PC-9 (cell line): ENCODE data around the gene SH3RF2. TPM values are rescaled to one million over a fixed set of nuclear protein-coding genes. Genes with fewer than 3 reads are reported as not detected.

Source experiments
- BruUV-seq: library from RNA; stranded (reverse); fragments of 400-500 nt; replicated peaks from 2 replicates; lab custom pipeline; 2021; lab: Mats Ljungman, UMichigan
- CTCF ChIA-PET: fragments of 300-600 bp; sonication (Branson Sonifier 250); formaldehyde crosslinking; loops from one replicate; lab custom pipeline; 2022; ENCODE audit warnings: antibody characterized with exemption; lab: Charles Lee
- POLR2A ChIA-PET: fragments of 300-600 bp; sonication (Branson Sonifier 250); formaldehyde crosslinking; loops from one replicate; lab custom pipeline; 2022; ENCODE audit warnings: antibody characterized with exemption; ENCODE audit not compliant: unreplicated experiment; lab: Charles Lee
- DNase-seq, 2 experiments: peaks; one replicate each; pipeline versions ENCODE4 v3.0.0 to v3.0.0-alpha.2; 2015 to 2022; ENCODE audit warnings: mixed read lengths in 1 of 2
- H2AFZ ChIP-seq: fragments of 200-600 bp; sonication (generic); 2 replicates; pipeline ENCODE4 v1.8.1; 2017; ENCODE audit warnings: antibody characterized with exemption
- H3F3A ChIP-seq: fragments of 200-600 bp; sonication (generic); 2 replicates; pipeline ENCODE4 v1.8.1; 2017; ENCODE audit warnings: antibody characterized with exemption, mild to moderate bottlenecking, low read depth; ENCODE audit not compliant: insufficient read depth
- H3K27ac ChIP-seq: fragments of 200-600 bp; sonication (generic); 2 replicates; pipeline ENCODE4 v1.6.1; 2016; ENCODE audit warnings: mixed run types
- H3K27me3 ChIP-seq: fragments of 200-600 bp; sonication (generic); 2 replicates; pipeline ENCODE4 v1.6.1; 2016; ENCODE audit warnings: low read depth, mixed run types; ENCODE audit not compliant: insufficient read depth
- H3K36me3 ChIP-seq: fragments of 200-600 bp; sonication (generic); 2 replicates; pipeline ENCODE4 v1.6.1; 2016; ENCODE audit warnings: low read depth, mixed run types
- H3K4me1 ChIP-seq: fragments of 200-600 bp; sonication (generic); replicated peaks from 2 replicates; pipeline ENCODE4 v1.6.1; 2016; ENCODE audit warnings: mixed run types; ENCODE audit not compliant: insufficient read depth
- H3K4me2 ChIP-seq: fragments of 200-600 bp; sonication (generic); 2 replicates; pipeline ENCODE4 v1.6.1; 2017; ENCODE audit warnings: mixed run types
- H3K4me3 ChIP-seq: fragments of 200-600 bp; sonication (generic); 2 replicates; pipeline ENCODE4 v1.6.1; 2016; ENCODE audit warnings: mixed run types
- H3K79me2 ChIP-seq: fragments of 200-600 bp; sonication (generic); 2 replicates; pipeline ENCODE4 v1.6.1; 2017; ENCODE audit warnings: low read depth, mixed run types
- H3K9me2 ChIP-seq: fragments of 200-600 bp; sonication (generic); 2 replicates; pipeline ENCODE4 v1.8.1; 2017; ENCODE audit warnings: mild to moderate bottlenecking; ENCODE audit not compliant: insufficient read depth
- H3K9me3 ChIP-seq: fragments of 200-600 bp; sonication (generic); 2 replicates; pipeline ENCODE4 v1.8.1; 2016; ENCODE audit warnings: low read depth; ENCODE audit not compliant: insufficient read depth
- H4K20me1 ChIP-seq: fragments of 200-600 bp; sonication (generic); 2 replicates; pipeline ENCODE4 v1.8.1; 2017; ENCODE audit not compliant: insufficient read depth
- EZH2 ChIP-seq: fragments of 200-600 bp; sonication (generic); IDR thresholded peaks from 2 replicates; pipeline ENCODE4 v1.8.0; 2017; ENCODE audit warnings: antibody characterized with exemption, low read depth
- intact Hi-C: fragments of 100-400 bp; cut with micrococcal nuclease; formaldehyde crosslinking; loops from one replicate; pipeline ENCODE4 v1.10.0; 2022; ENCODE audit not compliant: unreplicated experiment
- total RNA-seq: library from RNA; stranded (reverse); gene quantifications from 2 replicates; pipeline ENCODE4 v1.2.3, GENCODE V29; 2021
- TF ChIP-seq, protein P1 (sequence below): fragments of 200-600 bp; sonication (generic); conservative IDR thresholded peaks from 2 replicates; pipeline ENCODE4 v1.6.1; 2017; ENCODE audit warnings: mixed run types, antibody characterized with exemption, mild to moderate bottlenecking, moderate library complexity

Gene SH3RF2
- total RNA-seq, 1 experiment from 2014 or later, result 37.2 TPM

DNA sequence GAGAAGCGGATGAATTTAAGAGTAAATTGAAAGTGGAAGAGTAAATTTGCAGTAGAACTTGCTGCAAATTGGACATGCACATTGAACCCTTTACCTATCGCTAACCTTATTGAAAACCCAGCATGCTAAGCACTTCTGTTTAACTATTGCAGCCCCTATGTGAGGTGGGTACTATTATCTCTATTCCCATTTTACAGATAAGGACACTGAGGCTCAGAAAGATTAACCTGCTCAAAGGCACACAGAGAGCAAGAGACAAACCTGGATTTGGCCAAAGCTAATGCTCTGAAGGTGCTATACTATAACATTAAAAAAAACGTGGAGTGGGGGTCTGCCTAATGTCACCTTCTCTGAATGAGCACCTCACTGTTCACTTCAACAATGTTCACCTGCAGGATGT is 21.0 kb downstream of the SH3RF2 start:
- Histone ChIP-seq H3K9me2 (no peaks in the 10 kb centered on the region), H3K4me1 (peaks cover 27% of the 10 kb centered on the region), H3K9me3 (no peaks in the 10 kb centered on the region), H2AFZ (no peak overlapping the region), H3K4me3 (no peak overlapping the region), H3F3A (peaks cover 25% of the 10 kb centered on the region), H3K36me3 (no peaks in the 10 kb centered on the region), H3K4me2 (no peak overlapping the region), H3K27me3 (no peaks in the 10 kb centered on the region), H4K20me1 (no peaks in the 10 kb centered on the region), H3K27ac (no peak overlapping the region), H3K79me2 (no peaks in the 10 kb centered on the region)
- ChIA-PET POLR2A (no interaction called here), CTCF (no interaction called here)
- TF ChIP-seq, protein P1, sequence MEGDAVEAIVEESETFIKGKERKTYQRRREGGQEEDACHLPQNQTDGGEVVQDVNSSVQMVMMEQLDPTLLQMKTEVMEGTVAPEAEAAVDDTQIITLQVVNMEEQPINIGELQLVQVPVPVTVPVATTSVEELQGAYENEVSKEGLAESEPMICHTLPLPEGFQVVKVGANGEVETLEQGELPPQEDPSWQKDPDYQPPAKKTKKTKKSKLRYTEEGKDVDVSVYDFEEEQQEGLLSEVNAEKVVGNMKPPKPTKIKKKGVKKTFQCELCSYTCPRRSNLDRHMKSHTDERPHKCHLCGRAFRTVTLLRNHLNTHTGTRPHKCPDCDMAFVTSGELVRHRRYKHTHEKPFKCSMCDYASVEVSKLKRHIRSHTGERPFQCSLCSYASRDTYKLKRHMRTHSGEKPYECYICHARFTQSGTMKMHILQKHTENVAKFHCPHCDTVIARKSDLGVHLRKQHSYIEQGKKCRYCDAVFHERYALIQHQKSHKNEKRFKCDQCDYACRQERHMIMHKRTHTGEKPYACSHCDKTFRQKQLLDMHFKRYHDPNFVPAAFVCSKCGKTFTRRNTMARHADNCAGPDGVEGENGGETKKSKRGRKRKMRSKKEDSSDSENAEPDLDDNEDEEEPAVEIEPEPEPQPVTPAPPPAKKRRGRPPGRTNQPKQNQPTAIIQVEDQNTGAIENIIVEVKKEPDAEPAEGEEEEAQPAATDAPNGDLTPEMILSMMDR, result no peak
- no peak for TF ChIP-seq EZH2
- intact Hi-C loops, result no loop called here
- no peak for DNase-seq
- BruUV-seq, result no TSS peak

DNA sequence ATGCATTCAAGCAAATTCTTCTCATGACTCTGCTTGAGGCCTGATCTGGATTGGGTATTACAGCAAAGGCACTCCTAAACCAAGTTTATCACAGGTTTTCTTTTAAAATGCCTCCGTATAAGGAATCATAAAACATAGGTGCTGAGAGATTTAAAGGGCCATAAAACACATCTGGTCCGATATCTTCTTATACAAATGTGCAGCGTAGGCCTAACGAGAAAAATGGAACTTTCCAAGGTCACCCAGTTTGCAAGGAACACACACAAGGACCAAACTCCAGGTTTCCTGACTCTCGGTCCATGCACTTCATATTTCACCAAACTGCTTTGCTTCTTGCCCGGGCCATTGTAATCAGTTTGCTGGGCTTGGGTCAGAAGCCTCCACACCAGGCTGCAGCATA is 22.1 kb downstream of the SH3RF2 start:
- Histone ChIP-seq H3K27ac (no peak overlapping the region), H3K4me1 (peaks cover 27% of the 10 kb centered on the region), H3K4me3 (no peak overlapping the region), H3K9me2 (no peaks in the 10 kb centered on the region), H3K27me3 (no peaks in the 10 kb centered on the region), H3K79me2 (no peaks in the 10 kb centered on the region), H3K4me2 (no peak overlapping the region), H2AFZ (no peak overlapping the region), H4K20me1 (no peaks in the 10 kb centered on the region), H3F3A (peaks cover 25% of the 10 kb centered on the region), H3K9me3 (no peaks in the 10 kb centered on the region), H3K36me3 (no peaks in the 10 kb centered on the region)
- no peak for TF ChIP-seq EZH2
- TF ChIP-seq, protein P1, result no peak
- ChIA-PET POLR2A (no interaction called here), CTCF (no interaction called here)
- DNase-seq, result no peak
- intact Hi-C loops, result no loop called here
- BruUV-seq, result no TSS peak

DNA sequence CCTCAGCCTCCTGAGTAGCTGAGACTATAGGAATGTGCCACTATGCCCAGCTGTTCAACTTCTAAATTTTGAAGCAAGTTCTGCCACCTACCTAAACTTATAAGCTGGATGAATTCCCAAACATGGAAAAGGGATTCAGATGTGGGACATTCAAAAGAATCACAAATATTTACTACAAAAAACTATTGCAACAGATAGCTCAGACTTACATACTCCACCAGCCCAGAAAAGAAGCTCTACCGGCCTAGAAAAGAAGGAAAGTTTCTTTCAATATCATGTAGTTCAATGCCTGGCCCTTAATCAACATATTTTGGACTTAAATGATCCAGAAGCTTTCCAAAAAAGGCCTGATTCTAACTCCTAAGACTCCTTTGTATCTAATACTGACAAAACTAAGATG is 23.8 kb downstream of the SH3RF2 start:
- Histone ChIP-seq H3K4me2 (peak overlapping the region; percentile 50), H3K27ac (peak overlapping the region; percentile 89), H3F3A (peaks cover 25% of the 10 kb centered on the region), H3K27me3 (no peaks in the 10 kb centered on the region), H4K20me1 (no peaks in the 10 kb centered on the region), H3K9me3 (no peaks in the 10 kb centered on the region), H3K36me3 (no peaks in the 10 kb centered on the region), H3K9me2 (no peaks in the 10 kb centered on the region), H2AFZ (no peak overlapping the region), H3K4me1 (peaks cover 27% of the 10 kb centered on the region), H3K79me2 (0 out of 2 replicates have a peak, but pooled peaks cover 4% of the 10 kb centered on the region), H3K4me3 (no peak overlapping the region)
- no TSS peak for BruUV-seq
- intact Hi-C loops, result loop anchor here (2.0 kb wide), 2 partner anchors 13 to 23 kb away; partner anchors contain the start of gene SH3RF2
- no peak for DNase-seq
- CTCF ChIA-PET, result interaction anchor here (1.6 kb wide), 1 partner anchor 16 kb away, joined by 6 read pairs; no protein-coding TSS in a partner anchor
- POLR2A ChIA-PET, result interaction anchor here (0.5 kb wide), 1 partner anchor 16 kb away, joined by 16 read pairs; no protein-coding TSS in a partner anchor
- TF ChIP-seq EZH2, result no peak
- TF ChIP-seq, protein P1, result no peak
